ENCODE data around the gene LGALS3.
A peak's percentile ranks its signal among the peaks of the same experiment; 100 is the strongest.
"Not testable (repeated sequence)": the region's sequence is repeated elsewhere in the genome, so short reads cannot be mapped to it uniquely, and the experiment has no call there.

LGALS3 gene

GRCh38 chr14:55129086-55129427, at the start of gene LGALS3:
Gene LGALS3, plus strand, starts transcription at chr14:55129252. Its CDS starts 8,122 bp downstream, at chr14:55137374.
- Histone ChIP-seq H3K27me3 (ENCODE audit: insufficient read depth, low read length) (no peaks in the 10 kb centered on the region), H3K4me3 (ENCODE audit: low read length) (no peak within 1 kb of the TSS), H2AFZ (ENCODE audit: low read depth, low read length) (no peak within 1 kb of the TSS), H3K9me3 (ENCODE audit: low read length) (no peaks in the 10 kb centered on the region), H3K36me3 (ENCODE audit: insufficient read depth, low read length) (no peaks in the 10 kb centered on the region), H3K4me1 (ENCODE audit: insufficient read depth, low read length) (peaks cover 16% of the 10 kb centered on the region)

- not testable (repeated sequence) for H3K4me3 ChIP-seq (ENCODE audit: low read length); H2AFZ ChIP-seq (ENCODE audit: low read depth, low read length); H3K36me3 ChIP-seq (ENCODE audit: insufficient read depth, low read length); H3K9me3 ChIP-seq (ENCODE audit: low read length); H3K27me3 ChIP-seq (ENCODE audit: insufficient read depth, low read length)
- peaks cover 11% of the 10 kb centered on the region for H3K4me1 ChIP-seq (ENCODE audit: insufficient read depth, low read length)
Measured at GRCh38 chr14:55079961-55080360, 49.1 kb upstream of the LGALS3 start.

- Histone ChIP-seq H2AFZ (ENCODE audit: low read depth, low read length) (no peak overlapping the region), H3K4me3 (ENCODE audit: low read length) (no peak overlapping the region), H3K4me1 (ENCODE audit: insufficient read depth, low read length) (no peaks in the 10 kb centered on the region), H3K36me3 (ENCODE audit: insufficient read depth, low read length) (no peaks in the 10 kb centered on the region), H3K27me3 (ENCODE audit: insufficient read depth, low read length) (no peaks in the 10 kb centered on the region), H3K9me3 (ENCODE audit: low read length) (no peaks in the 10 kb centered on the region)
Measured at GRCh38 chr14:55084401-55085059, 44.5 kb upstream of the LGALS3 start.

GRCh38 chr14:55085060-55085660, 43.9 kb upstream of the LGALS3 start:
- H3K4me1 ChIP-seq (ENCODE audit: insufficient read depth, low read length), result no peaks in the 10 kb centered on the region
- H3K4me3 ChIP-seq (ENCODE audit: low read length), result no peak overlapping the region
- no peaks in the 10 kb centered on the region for H3K36me3 ChIP-seq (ENCODE audit: insufficient read depth, low read length)
- H3K27me3 ChIP-seq (ENCODE audit: insufficient read depth, low read length), result no peaks in the 10 kb centered on the region
- H2AFZ ChIP-seq (ENCODE audit: low read depth, low read length), result no peak overlapping the region
- no peaks in the 10 kb centered on the region for H3K9me3 ChIP-seq (ENCODE audit: low read length)

- no peak overlapping the region for H2AFZ ChIP-seq (ENCODE audit: low read depth, low read length)
- no peak overlapping the region for H3K4me3 ChIP-seq (ENCODE audit: low read length)
Measured at GRCh38 chr14:55086938-55087337, 42.1 kb upstream of the LGALS3 start.

GRCh38 chr14:55088356-55088755, 40.7 kb upstream of the LGALS3 start:
- Histone ChIP-seq H3K36me3 (ENCODE audit: insufficient read depth, low read length) (no peaks in the 10 kb centered on the region), H3K4me1 (ENCODE audit: insufficient read depth, low read length) (no peaks in the 10 kb centered on the region), H3K27me3 (ENCODE audit: insufficient read depth, low read length) (no peaks in the 10 kb centered on the region), H3K4me3 (ENCODE audit: low read length) (no peak overlapping the region), H2AFZ (ENCODE audit: low read depth, low read length) (no peak overlapping the region), H3K9me3 (ENCODE audit: low read length) (no peaks in the 10 kb centered on the region)

More at GRCh38 chr14:55086938-55087337, 42.1 kb upstream of the LGALS3 start:
- no peaks in the 10 kb centered on the region for H3K27me3 ChIP-seq (ENCODE audit: insufficient read depth, low read length)
- no peaks in the 10 kb centered on the region for H3K9me3 ChIP-seq (ENCODE audit: low read length)
- H3K36me3 ChIP-seq (ENCODE audit: insufficient read depth, low read length), result no peaks in the 10 kb centered on the region
- H3K4me1 ChIP-seq (ENCODE audit: insufficient read depth, low read length), result no peaks in the 10 kb centered on the region

GRCh38 chr14:55092341-55092740, 36.7 kb upstream of the LGALS3 start:
- Histone ChIP-seq H3K27me3 (ENCODE audit: insufficient read depth, low read length) (no peaks in the 10 kb centered on the region), H2AFZ (ENCODE audit: low read depth, low read length) (no peak overlapping the region), H3K4me3 (ENCODE audit: low read length) (no peak overlapping the region), H3K4me1 (ENCODE audit: insufficient read depth, low read length) (no peaks in the 10 kb centered on the region), H3K9me3 (ENCODE audit: low read length) (no peaks in the 10 kb centered on the region), H3K36me3 (ENCODE audit: insufficient read depth, low read length) (no peaks in the 10 kb centered on the region)

- H3K4me1 ChIP-seq (ENCODE audit: insufficient read depth, low read length), result no peaks in the 10 kb centered on the region
- H2AFZ ChIP-seq (ENCODE audit: low read depth, low read length), result no peak overlapping the region
- H3K4me3 ChIP-seq (ENCODE audit: low read length), result no peak overlapping the region
- no peaks in the 10 kb centered on the region for H3K36me3 ChIP-seq (ENCODE audit: insufficient read depth, low read length)
- H3K9me3 ChIP-seq (ENCODE audit: low read length), result no peaks in the 10 kb centered on the region
- no peaks in the 10 kb centered on the region for H3K27me3 ChIP-seq (ENCODE audit: insufficient read depth, low read length)
Measured at GRCh38 chr14:55094292-55095157, 34.5 kb upstream of the LGALS3 start.

GRCh38 chr14:55097881-55098560, 31.0 kb upstream of the LGALS3 start:
- no peak overlapping the region for H3K4me3 ChIP-seq (ENCODE audit: low read length)
- H3K4me1 ChIP-seq (ENCODE audit: insufficient read depth, low read length), result peaks cover 14% of the 10 kb centered on the region
- H3K36me3 ChIP-seq (ENCODE audit: insufficient read depth, low read length), result no peaks in the 10 kb centered on the region
- no peak overlapping the region for H2AFZ ChIP-seq (ENCODE audit: low read depth, low read length)
- H3K27me3 ChIP-seq (ENCODE audit: insufficient read depth, low read length), result no peaks in the 10 kb centered on the region
- no peaks in the 10 kb centered on the region for H3K9me3 ChIP-seq (ENCODE audit: low read length)

- Histone ChIP-seq H3K9me3 (ENCODE audit: low read length) (no peaks in the 10 kb centered on the region), H2AFZ (ENCODE audit: low read depth, low read length) (no peak overlapping the region), H3K36me3 (ENCODE audit: insufficient read depth, low read length) (no peaks in the 10 kb centered on the region), H3K4me3 (ENCODE audit: low read length) (no peak overlapping the region), H3K4me1 (ENCODE audit: insufficient read depth, low read length) (peaks cover 19% of the 10 kb centered on the region), H3K27me3 (ENCODE audit: insufficient read depth, low read length) (no peaks in the 10 kb centered on the region)
Measured at GRCh38 chr14:55098561-55098898, 30.5 kb upstream of the LGALS3 start.

- Histone ChIP-seq H3K4me3 (ENCODE audit: low read length) (no peak overlapping the region), H3K9me3 (ENCODE audit: low read length) (peaks cover 2% of the 10 kb centered on the region), H2AFZ (ENCODE audit: low read depth, low read length) (no peak overlapping the region), H3K4me1 (ENCODE audit: insufficient read depth, low read length) (peaks cover 19% of the 10 kb centered on the region), H3K27me3 (ENCODE audit: insufficient read depth, low read length) (no peaks in the 10 kb centered on the region), H3K36me3 (ENCODE audit: insufficient read depth, low read length) (no peaks in the 10 kb centered on the region)
Measured at GRCh38 chr14:55099756-55100155, 29.3 kb upstream of the LGALS3 start.

- peaks cover 19% of the 10 kb centered on the region for H3K4me1 ChIP-seq (ENCODE audit: insufficient read depth, low read length)
- no peaks in the 10 kb centered on the region for H3K36me3 ChIP-seq (ENCODE audit: insufficient read depth, low read length)
- H3K4me3 ChIP-seq (ENCODE audit: low read length), result no peak overlapping the region
- no peaks in the 10 kb centered on the region for H3K27me3 ChIP-seq (ENCODE audit: insufficient read depth, low read length)
- H2AFZ ChIP-seq (ENCODE audit: low read depth, low read length), result no peak overlapping the region
- peaks cover 2% of the 10 kb centered on the region for H3K9me3 ChIP-seq (ENCODE audit: low read length)
Measured at GRCh38 chr14:55101698-55102097, 27.4 kb upstream of the LGALS3 start.

- no peaks in the 10 kb centered on the region for H3K27me3 ChIP-seq (ENCODE audit: insufficient read depth, low read length)
- peak overlapping the region; percentile 52 for H2AFZ ChIP-seq (ENCODE audit: low read depth, low read length)
- no peaks in the 10 kb centered on the region for H3K36me3 ChIP-seq (ENCODE audit: insufficient read depth, low read length)
- H3K4me1 ChIP-seq (ENCODE audit: insufficient read depth, low read length), result peaks cover 19% of the 10 kb centered on the region
- H3K9me3 ChIP-seq (ENCODE audit: low read length), result peaks cover 2% of the 10 kb centered on the region
- H3K4me3 ChIP-seq (ENCODE audit: low read length), result peak overlapping the region; percentile 23
Measured at GRCh38 chr14:55102141-55102621, 26.9 kb upstream of the LGALS3 start.
